ENCODE measurements around the gene CAMTA1.
A peak's percentile ranks its signal among the peaks of the same experiment; 100 is the strongest.

CAMTA1 gene

GRCh38 chr1:6882414-6882813 lies 97.2 kb downstream of the CAMTA1 start:
- DNase-seq, result no peak

GRCh38 chr1:6884652-6885153 lies 99.4 kb downstream of the CAMTA1 start:
- no peak for DNase-seq

DNA sequence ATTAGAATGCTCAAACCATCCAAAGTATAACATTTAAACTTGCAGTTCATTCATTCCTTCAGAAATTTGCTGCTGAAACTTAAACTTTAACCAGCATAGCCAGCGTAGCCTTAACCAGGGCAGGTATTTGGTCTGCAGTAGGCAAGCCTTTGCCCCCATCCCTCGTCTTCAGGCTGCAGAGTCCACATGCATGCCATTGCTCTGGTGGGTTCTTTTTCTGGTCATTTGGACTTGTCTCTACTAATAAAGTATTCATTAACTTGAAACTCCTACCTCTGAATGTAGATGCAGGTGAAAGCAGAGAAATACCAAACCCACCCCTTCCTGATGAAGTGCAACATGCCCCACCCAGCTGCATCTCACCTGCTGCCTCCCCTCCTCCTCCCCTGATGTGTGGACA lies 100.2 kb downstream of the CAMTA1 start:
- no peak for DNase-seq

GRCh38 chr1:6886523-6886922 lies 101.3 kb downstream of the CAMTA1 start:
- no peak for DNase-seq

DNA sequence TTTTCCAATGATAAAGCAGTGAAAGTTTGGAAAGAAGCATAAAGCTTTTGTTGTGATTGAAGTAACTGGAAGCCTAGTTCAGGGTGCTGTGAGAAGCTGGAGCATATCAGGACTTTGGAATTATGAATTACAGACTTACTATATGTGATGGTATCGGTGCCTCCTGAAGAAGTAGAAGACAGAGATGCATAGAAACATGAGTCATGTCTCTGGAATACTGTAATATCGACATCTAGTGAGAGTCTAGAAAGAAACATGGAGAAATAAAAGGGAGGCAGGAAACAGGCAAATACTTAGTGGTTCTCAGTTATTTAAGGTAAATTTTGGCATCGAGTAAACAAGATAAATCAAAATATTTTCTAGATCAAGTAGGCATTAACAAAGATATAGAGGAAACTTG lies 103.0 kb downstream of the CAMTA1 start:
- peak; percentile 33 for DNase-seq

GRCh38 chr1:6888870-6889269 lies 103.6 kb downstream of the CAMTA1 start:
- DNase-seq, result no peak

GRCh38 chr1:6889875-6890480 lies 104.7 kb downstream of the CAMTA1 start:
- peak; percentile 57 for DNase-seq

DNA sequence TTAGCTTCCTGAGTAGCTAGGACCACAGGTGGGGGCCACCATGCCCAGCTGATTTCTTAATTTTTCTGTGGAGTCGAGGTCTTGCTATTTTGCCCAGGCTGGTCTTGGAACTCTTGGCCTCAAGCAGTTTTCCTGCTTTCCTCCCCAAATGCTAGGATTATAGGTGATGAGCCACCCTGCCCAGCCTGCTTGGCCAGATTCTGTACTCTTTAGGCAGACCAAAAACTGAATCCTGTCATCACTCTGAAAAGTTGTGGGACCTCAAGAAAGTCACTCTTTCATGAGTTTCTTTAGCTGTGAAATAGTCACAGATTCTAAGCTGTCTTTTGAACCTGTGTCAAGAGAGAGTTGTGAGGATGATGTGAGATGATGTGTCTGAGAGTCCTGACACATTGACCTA lies 105.4 kb downstream of the CAMTA1 start:
- DNase-seq, result no peak

DNA sequence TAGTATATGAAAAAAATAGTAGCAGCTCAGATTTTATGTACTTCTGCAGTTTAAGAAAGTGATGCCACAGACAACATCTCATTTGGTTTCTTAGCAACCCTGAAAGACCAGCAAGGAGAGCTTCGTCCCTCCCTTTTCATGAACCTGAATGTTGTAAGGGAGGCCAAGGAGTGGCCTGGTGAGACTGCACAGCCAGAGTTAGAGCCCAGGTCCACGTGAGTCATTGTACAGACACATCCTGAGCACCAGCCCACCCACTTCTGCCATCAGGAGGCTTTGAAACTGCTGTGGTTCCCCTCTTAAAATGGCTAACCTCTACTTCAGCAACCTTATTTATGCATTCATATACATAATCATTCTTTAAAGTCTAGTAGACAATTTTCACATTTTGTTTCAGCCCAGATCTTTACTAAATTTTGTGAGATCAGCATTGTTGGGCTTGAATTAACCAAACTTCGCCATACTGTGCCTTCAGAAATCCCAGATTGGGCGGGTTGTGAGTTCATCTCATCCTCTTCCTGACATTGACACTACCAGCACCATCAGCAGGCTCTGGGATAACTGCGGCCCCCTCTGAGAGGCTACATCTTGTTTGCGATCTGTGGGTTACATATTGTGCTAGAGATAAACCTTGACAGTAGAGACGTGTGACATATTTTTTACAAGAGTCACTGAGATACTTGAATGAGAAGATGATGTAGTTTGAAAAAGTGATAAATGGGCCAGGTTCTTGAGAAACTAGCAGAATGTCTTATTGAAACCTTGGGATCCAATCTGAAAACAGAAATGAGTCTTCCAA lies 106.7 kb downstream of the CAMTA1 start:
- no peak for DNase-seq

- DNase-seq, result no peak
Measured at GRCh38 chr1:6893388-6893787, 108.1 kb downstream of the CAMTA1 start.

- DNase-seq, result no peak
Measured at GRCh38 chr1:6897138-6897537, 111.9 kb downstream of the CAMTA1 start.

GRCh38 chr1:6898974-6899539 lies 113.8 kb downstream of the CAMTA1 start:
- DNase-seq, result peak; percentile 28

DNA sequence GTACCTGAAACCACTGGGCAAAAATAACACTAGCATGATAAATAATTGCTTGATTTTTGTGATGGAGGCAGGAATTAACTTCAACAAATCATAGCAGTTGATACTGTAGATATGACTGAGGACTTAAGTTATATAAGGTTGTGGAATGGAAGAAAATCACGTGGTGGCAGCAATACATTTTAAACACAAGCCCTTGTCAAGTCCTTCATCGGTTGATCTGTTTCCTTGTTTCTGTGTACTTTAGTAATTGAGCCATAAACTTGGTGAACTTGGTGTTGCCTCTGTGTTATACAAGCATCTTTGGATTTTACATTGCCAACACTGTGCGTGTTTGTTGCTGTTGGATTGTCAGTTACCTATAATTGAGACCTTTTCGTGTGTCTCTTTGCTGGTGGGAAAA lies 114.4 kb downstream of the CAMTA1 start:
- no peak for DNase-seq

DNA sequence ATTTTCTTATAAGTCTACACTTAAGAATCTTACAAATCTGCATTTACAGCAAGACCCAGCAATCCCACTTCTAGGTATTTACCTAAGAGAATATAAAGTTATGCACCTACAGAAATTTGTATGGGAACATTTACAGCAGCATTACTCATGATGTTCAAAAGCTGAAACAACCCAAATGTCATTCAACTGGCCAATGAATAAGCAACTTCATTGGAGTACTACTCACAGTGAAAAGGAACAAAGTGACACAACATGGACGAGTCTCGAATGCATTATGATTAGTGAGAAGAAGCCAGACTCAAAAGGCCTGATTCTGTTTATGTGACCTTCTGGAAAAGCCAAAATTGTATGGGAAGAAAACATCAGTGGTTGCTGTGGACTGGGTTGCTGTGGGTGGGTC lies 116.9 kb downstream of the CAMTA1 start:
- DNase-seq, result no peak

GRCh38 chr1:6904476-6905170 lies 119.4 kb downstream of the CAMTA1 start:
- no peak for DNase-seq

DNA sequence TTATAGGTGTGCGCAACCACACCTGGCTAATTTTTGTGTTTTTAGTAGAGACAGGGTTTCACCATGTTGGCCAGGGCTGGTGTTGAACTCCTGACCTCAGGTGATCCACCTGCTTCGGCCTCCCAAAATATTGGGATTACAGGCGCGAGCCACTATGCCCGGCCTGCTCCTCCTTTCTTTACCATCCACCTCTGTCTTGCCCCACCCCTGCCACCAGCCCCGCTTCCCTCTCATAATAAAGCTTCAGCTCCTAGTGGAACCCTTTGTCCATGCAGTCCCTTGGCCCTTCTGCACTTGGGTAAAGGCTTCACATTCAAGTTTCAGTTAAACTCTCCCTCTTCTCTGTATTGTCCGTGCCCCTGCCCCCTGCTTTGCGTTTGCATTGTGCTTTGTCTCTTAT lies 120.1 kb downstream of the CAMTA1 start:
- no peak for DNase-seq

GRCh38 chr1:6905790-6906189 lies 120.5 kb downstream of the CAMTA1 start:
- no peak for DNase-seq

DNA sequence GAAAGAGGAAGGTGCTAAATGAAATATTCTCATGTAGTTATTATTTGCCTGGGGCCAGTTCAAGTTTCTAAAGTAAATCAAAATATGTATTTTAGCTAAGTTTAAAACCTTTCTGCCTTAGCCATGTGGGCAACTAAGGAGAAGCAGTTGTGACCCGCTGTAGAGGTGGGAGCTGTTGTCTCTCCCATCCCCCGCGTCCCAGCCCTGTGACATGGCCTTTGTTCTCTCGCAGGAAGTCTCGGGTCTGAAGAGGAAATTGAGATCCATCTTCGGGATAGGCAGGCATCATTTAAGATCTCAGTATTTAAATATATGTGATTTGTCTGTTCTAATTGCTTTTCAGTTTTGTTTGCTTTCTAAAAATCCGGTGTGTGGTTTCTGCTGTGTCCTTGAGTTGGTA lies 121.5 kb downstream of the CAMTA1 start:
- no peak for DNase-seq

GRCh38 chr1:6907201-6907600 lies 121.9 kb downstream of the CAMTA1 start:
- DNase-seq, result no peak

DNA sequence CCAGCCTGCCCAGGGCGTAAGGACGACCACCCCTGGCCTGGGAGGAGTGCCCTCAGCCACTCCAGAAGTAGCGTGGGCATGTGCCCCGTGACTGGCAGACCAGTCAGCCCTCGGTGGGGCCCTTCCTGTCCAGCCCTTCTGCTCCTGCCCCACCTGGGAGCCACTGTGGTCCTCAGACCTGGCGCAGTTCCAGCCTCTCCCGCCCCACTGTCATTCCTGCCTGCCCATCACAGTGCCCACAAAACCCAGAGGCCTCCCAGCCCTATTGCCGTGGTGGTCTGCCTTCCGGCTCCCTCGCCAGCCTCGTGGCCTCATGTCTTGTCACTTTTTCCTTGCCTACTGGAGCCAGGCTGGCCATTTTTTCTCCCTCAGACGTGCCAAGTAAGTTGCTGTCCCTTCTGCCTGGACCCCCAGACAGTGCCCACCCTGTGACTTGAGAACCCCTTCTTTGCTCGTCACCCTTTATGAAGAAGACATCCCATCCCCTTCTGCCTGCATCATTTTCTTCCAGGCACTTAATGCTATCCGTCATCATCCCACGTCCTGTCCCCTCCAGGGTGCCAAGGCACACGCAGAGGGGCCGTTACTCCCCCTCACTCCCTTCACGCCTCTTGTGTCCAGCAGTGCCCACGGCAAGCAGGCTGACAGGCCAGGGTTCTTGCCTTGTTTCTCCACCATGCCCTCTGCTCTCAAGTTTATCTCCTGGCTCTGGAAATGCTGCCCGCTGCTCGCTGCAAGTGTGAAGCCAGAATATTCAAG lies 122.6 kb downstream of the CAMTA1 start:
- no peak for DNase-seq

DNA sequence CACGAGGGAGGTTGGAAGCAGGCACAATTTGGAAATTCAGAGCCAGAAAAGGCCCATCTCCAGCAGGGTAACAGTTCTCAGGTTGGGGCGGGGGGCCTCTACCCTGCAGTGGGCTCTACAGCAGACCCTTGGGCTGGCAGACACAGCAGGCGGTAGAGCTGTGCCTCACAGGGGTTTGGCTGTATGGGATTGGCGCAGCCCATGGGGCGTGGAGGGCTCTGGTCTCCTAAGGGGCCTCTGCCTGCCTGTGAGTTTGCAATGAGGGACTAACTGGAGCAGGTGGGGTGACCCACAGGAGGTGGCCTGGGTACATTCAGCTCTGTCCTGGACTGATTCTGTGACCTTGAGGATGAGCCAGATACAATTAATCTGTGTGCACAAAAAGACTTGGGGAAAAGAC lies 124.1 kb downstream of the CAMTA1 start:
- no peak for DNase-seq

DNA sequence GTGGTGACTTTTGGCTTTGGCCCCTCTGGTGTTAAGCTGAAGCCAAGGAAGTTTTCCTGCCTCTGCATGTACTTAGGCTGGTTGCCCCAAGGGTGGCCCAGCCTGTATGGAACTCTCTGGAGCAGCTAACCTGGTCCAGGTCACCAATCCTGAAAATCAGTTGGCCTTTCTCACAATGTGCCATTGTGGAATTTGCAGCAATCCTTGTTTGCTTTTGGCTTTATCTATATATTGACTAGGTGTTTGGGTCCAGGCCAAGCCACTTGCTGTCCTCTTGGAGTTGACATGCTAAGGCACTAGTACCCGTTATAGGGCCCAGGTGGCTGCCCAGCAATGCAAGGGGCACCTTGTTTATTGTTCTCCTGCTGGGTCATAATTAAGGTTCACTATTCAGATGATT lies 124.6 kb downstream of the CAMTA1 start:
- no peak for DNase-seq
